Lower leg skin (tissue), 3 donors: Measurements from ENCODE around the gene PRDM10.

ENCODE experiments used
- CTCF ChIP-seq, 3 donors: fragments of 450-650 bp; IDR thresholded peaks; one replicate each; pipeline ENCODE4 v1.5.1; 2016; ENCODE audit warnings: antibody characterized with exemption in 3 of 3, mild to moderate bottlenecking in 3 of 3, moderate library complexity in 2 of 3
- POLR2A ChIP-seq, 2 donors: fragments of 450-650 bp; IDR thresholded peaks; one replicate each; pipeline ENCODE4 v1.6.1; 2016 to 2017; ENCODE audit warnings: antibody characterized with exemption in 2 of 2, mild to moderate bottlenecking in 1 of 2, moderate library complexity in 1 of 2

- TF ChIP-seq POLR2A (IDR thresholded peaks at IDR 0.05) (no peak), CTCF (IDR thresholded peaks at IDR 0.05) (no peak)
Measured at GRCh38 chr11:129998905-129999304, 3.7 kb downstream of the PRDM10 start.
